SIG-M5 treated with dmso at 0.1 percent for 504 hours (cell line): Measurements from ENCODE around the gene SMARCAL1.

Source experiments
- DNase-seq: peaks from one replicate; lab custom pipeline; 2025; ENCODE audit not compliant: unreplicated experiment; lab: John Stamatoyannopoulos, UW

Gene SMARCAL1

GRCh38 chr2:216527600-216527999 lies 115.3 kb downstream of the SMARCAL1 start:
- DNase-seq = no peak

GRCh38 chr2:216532562-216532961 lies 120.3 kb downstream of the SMARCAL1 start:
- DNase-seq = no peak
